Esophagus muscularis mucosa (tissue), 4 donors: ENCODE results near the gene CASQ2.

Source experiments
- EP300 ChIP-seq: sonication (generic); formaldehyde crosslinking; IDR thresholded peaks from one replicate; pipeline ENCODE4 v1.6.1; 2017; ENCODE audit warnings: antibody characterized with exemption
- POLR2A ChIP-seq: fragments of 450-650 bp; IDR thresholded peaks from one replicate; pipeline ENCODE4 v1.6.1; 2017; ENCODE audit warnings: antibody characterized with exemption, moderate library complexity, mild to moderate bottlenecking, low read depth
- POLR2AphosphoS5 ChIP-seq, 2 donors: sonication (generic); formaldehyde crosslinking; IDR thresholded peaks; one replicate each; pipeline ENCODE4 v1.6.1; 2017; ENCODE audit warnings: antibody characterized with exemption in 2 of 2
- TF ChIP-seq, protein P1 (sequence below), 3 experiments: fragments of 200-600 bp in 2 of 3; fragments of 450-650 bp in 1 of 3; sonication (generic) in 2 of 3; IDR thresholded peaks; one replicate each; pipeline ENCODE4 v1.5.1; 2017 to 2019; ENCODE audit warnings: antibody characterized with exemption in 3 of 3, mild to moderate bottlenecking in 2 of 3, moderate library complexity in 1 of 3

DNA sequence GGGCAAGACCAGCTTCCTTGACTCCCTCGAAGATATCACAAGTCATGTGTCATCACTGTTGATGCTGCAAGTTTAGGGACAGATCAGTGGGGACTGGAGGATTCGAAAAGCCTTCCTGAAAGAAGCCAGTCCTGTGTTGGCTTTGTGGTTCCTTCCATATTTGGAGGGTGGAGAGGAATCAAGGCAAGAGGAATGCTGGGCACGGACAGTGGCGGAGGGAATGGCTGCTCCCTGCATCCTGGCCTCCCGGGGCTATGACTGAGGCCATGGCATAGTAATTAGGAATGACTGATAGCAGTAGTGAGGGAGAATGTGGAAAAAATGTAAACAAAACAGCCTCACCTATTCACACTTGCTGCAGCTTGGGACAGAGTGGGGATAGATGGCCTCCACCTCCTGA, 90.4 kb downstream of the CASQ2 start:
- TF ChIP-seq, protein P1, sequence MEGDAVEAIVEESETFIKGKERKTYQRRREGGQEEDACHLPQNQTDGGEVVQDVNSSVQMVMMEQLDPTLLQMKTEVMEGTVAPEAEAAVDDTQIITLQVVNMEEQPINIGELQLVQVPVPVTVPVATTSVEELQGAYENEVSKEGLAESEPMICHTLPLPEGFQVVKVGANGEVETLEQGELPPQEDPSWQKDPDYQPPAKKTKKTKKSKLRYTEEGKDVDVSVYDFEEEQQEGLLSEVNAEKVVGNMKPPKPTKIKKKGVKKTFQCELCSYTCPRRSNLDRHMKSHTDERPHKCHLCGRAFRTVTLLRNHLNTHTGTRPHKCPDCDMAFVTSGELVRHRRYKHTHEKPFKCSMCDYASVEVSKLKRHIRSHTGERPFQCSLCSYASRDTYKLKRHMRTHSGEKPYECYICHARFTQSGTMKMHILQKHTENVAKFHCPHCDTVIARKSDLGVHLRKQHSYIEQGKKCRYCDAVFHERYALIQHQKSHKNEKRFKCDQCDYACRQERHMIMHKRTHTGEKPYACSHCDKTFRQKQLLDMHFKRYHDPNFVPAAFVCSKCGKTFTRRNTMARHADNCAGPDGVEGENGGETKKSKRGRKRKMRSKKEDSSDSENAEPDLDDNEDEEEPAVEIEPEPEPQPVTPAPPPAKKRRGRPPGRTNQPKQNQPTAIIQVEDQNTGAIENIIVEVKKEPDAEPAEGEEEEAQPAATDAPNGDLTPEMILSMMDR (IDR thresholded peaks at IDR 0.05): no peak
- no peak for TF ChIP-seq POLR2A
- no peak for TF ChIP-seq EP300
- TF ChIP-seq POLR2AphosphoS5 (IDR thresholded peaks at IDR 0.05): no peak
